GM10847 (cell line): ENCODE data around the gene HLCS.

Experiments
- POLR2A ChIP-seq: IDR thresholded peaks from 2 replicates; pipeline ENCODE4 v1.6.1; 2011; ENCODE audit not compliant: insufficient read length; ENCODE audit errors: extremely low read depth

HLCS gene

GRCh38 chr21:36704958-36705678 is 261.4 kb downstream of the HLCS start:
- no peak for TF ChIP-seq POLR2A

GRCh38 chr21:36704281-36704957 is 262.1 kb downstream of the HLCS start:
- no peak for TF ChIP-seq POLR2A

DNA sequence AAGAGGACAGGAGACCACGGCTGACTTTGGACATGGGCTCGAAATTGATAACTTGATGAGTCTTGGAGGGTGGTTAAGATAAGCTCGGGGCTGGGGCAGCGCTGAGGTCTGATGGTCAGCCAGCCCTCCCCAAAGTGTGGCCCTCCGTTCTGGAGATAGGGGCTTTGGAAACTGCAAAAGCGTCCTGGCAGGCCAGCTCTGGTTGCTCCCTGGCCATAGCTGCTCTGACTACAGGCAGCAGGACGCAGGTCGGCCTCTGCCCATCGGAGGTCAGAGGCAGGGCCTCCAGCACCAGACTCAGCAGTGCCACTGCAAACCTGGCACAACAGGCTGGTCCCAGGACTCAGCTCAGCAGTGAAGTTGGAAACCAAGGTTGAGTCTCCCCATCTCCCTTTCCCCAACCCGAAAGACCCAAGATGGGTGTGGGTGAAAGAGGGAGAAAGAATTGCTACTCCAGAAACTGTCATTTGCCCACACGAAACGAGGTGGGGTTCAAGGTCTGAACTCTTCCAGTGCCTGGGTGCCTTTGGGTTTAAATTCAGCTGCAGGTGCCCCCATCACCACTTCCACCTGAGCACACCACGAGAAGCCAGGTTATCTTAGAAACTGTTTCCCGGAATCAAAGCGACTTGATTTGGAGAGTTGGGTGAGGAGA is 262.7 kb downstream of the HLCS start:
- TF ChIP-seq POLR2A, result no peak

DNA sequence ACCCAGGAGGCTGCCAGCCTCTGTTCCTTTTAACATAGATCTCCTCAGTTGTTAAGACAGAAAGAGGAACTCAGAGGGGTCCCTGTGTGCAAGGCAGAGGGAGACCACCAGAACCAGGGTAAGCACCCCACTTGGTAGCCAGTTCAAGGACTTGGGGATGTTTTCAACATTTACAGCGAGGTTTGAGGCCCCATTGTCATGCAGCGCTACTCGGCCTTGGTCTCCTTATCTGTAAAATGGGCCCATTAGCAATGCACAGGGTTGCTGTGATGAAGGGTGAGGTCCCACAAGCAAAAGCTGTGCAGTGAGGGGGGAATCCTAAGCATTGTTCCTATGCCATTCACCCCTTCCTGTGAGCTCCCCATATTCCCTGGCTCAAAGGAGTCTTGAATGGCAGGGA is 263.3 kb downstream of the HLCS start:
- TF ChIP-seq POLR2A, result no peak

DNA sequence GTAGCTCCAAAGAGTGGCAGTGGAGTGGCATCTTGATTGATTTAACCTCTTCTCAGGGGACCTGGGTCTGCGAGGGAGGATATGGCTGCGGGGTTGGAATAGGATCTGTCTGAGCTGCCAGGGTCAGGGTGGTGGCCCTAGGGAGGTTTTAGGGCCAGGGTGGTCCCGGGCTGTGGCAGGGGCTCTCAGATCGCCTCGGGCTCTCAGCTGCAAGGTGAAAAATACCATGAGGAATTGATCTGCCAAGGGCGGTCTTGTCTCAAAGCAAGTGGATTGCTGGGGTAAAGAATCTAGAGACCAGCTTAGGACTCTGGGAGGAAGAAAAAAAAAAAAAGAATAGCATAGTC is 263.9 kb downstream of the HLCS start:
- TF ChIP-seq POLR2A, result no peak

DNA sequence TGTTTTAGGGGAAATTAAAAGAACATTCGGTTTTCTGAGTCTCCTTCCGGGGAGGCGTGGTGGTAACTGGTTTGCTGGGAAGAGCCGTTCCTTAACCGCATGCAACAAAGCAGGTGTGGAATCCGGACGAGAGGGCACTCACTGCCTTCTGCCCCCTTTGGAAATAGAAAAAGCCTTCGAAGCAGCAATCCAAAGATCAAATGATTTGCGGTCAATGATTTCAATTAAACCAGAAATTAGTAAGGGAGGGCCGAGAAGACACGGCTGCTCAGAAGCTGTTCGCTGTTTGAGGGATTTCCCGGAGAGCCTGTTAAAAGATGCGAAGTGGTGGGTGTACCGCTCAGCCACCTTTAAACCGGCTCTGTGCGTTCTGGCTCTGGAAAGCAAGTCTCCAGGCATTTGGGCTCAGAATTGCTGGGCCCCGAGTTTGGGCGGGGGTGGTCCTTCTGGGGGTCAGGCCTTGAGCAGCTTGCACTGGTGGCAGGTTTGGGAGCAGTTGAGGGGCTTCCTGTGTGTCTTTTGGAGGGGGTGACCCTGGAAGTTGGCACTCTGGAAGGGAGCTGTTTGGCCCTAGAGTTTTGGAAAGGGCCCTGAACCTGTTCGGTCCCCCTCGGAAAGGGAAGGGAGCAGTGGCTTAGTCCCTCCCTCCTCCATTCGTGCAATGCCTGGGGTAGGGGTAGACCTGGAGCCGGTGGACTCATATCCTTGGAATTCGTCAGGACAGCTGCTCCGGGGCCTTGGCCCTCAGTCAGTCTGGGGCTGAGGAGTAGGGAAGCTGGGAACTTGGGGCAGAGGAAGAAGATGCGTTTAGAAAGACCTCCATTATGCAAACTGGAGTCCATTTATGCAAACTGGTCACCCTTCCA is 264.5 kb downstream of the HLCS start:
- no peak for TF ChIP-seq POLR2A

DNA sequence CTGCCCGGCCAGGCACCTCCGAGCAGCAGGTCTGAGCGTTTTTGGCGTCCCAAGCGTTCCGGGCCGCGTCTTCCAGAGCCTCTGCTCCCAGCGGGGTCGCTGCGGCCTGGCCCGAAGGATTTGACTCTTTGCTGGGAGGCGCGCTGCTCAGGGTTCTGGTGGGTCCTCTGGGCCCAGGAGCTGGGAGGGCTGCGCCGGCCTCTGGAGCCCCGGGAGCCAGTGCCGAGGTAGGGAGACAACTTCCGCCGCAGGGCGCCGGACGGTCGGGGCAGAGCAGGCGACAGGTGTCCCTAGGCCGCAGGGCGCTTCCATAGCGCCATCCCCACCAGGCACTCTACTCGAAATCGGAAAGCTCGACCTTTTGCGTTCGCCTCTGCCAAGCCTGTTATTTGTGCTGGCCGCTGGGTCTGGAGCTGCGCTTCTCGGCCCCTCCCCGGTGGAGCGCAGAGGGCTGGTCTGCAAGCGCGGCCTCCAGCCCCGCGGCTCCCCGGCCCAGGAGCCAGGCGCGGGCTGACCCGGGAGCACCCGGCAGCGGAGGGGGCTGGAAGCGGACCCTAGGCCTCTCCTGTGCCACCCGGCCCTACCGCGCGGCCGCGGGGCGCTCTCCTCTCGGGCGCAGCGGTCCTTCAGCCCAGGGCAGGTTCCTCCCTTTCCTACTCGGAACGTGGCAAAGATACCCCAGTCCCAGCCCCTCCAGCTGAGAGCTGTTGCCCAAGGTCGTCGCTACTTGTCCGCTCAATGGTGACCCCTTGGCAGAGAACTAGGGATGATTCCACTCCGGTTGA is 265.3 kb downstream of the HLCS start:
- no peak for TF ChIP-seq POLR2A
